Loucy (cell line): Measurements from ENCODE around the gene KIF27.
"Not testable (repeated sequence)": the region's sequence is repeated elsewhere in the genome, so short reads cannot be mapped to it uniquely, and the experiment has no call there.

ENCODE experiments used
- CTCF ChIP-seq: fragments of 200-600 bp; sonication (generic); conservative IDR thresholded peaks from 2 replicates; pipeline ENCODE4 v1.5.1; 2014; ENCODE audit warnings: mild to moderate bottlenecking, antibody characterized with exemption, low read length
- EZH2phosphoT487 ChIP-seq: fragments of 200-600 bp; IDR thresholded peaks from 2 replicates; pipeline ENCODE4 v1.6.1; 2018; ENCODE audit warnings: antibody characterized with exemption, mild to moderate bottlenecking, moderate library complexity, borderline replicate concordance

- TF ChIP-seq CTCF, EZH2phosphoT487: not testable (repeated sequence)
Observed at GRCh38 chr9:83900615-83901014, 20.6 kb downstream of the KIF27 start.
